Upper lobe of right lung (tissue), 1 donor: Measurements from ENCODE around the gene BABAM2. TPM values are rescaled to one million over a fixed set of nuclear protein-coding genes. Genes with fewer than 3 reads are reported as not detected.

Experiments
- ATAC-seq: fragments of 200-7000 bp; cut with Tn5 transposase; one replicate; pipeline ENCODE4 v1.9.1; 2020; ENCODE audit warnings: mild to moderate bottlenecking, moderate library complexity
- DNase-seq: peaks from one replicate; pipeline ENCODE4 v3.0.0-alpha.2; 2020
- H3K27ac ChIP-seq: fragments of 200-600 bp; one replicate; pipeline ENCODE4 v1.8.0; 2022
- H3K27me3 ChIP-seq: fragments of 200-600 bp; one replicate; pipeline ENCODE4 v1.8.0; 2022; ENCODE audit warnings: mild to moderate bottlenecking
- H3K36me3 ChIP-seq: fragments of 200-600 bp; one replicate; pipeline ENCODE4 v1.8.0; 2022
- H3K4me1 ChIP-seq: fragments of 200-600 bp; one replicate; pipeline ENCODE4 v1.8.0; 2022
- H3K4me3 ChIP-seq: fragments of 200-600 bp; one replicate; pipeline ENCODE4 v1.8.0; 2022; ENCODE audit warnings: mild to moderate bottlenecking
- H3K9me3 ChIP-seq: fragments of 200-600 bp; one replicate; pipeline ENCODE4 v1.8.0; 2022
- intact Hi-C: fragments of 100-400 bp; cut with DNase I; formaldehyde crosslinking; loops from one replicate; pipeline ENCODE4 v1.11.0; 2022
- total RNA-seq: library from RNA; stranded (reverse); fragmentation: NEBNext Ultra II Directional; extraction: Animal tissue kit (Norgen Biotek cat#: 25700); gene quantifications from one replicate; pipeline ENCODE4 v1.2.1, GENCODE V29; 2021
- TF ChIP-seq, protein P1 (sequence below): fragments of 200-600 bp; IDR thresholded peaks from one replicate; pipeline ENCODE4 v1.8.0; 2022; ENCODE audit warnings: antibody characterized with exemption
- donor health status: DM: no; HTN: yes; CAD: no; lungs with severe emphysema.

BABAM2 gene
- total RNA-seq, 1 donor from 2014 or later: 36.2 TPM

DNA sequence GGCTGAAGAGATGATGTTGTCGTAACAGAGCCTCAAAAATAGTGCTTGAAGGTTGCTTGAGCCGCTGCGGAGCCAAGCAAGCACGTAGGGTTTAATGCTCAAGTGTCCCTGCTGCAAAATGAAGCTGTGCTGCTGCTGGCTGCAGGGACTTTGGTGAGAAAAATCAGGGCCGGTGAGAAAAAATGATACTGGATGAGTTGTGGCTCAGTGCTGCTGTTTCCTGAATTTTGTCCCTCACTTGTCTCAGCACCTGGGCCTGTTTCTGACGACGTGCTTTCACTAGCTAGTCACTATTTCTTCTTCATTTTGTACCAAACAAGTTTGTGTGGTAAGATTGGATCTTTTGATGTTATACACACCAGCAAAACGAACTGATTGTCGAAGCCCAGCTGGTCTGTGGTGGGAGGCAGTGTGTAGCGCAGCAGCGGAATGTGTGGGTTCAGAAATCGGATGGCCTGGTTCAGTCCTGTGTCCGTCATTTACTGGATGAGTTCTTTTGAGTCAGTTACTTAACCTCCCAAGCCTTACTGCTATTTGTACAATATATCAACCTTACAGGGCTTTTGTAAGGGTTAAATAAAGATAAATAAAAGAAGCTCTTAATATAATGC, 329.3 kb downstream of the BABAM2 start:
- intact Hi-C loops: no loop called here
- TF ChIP-seq, protein P1, sequence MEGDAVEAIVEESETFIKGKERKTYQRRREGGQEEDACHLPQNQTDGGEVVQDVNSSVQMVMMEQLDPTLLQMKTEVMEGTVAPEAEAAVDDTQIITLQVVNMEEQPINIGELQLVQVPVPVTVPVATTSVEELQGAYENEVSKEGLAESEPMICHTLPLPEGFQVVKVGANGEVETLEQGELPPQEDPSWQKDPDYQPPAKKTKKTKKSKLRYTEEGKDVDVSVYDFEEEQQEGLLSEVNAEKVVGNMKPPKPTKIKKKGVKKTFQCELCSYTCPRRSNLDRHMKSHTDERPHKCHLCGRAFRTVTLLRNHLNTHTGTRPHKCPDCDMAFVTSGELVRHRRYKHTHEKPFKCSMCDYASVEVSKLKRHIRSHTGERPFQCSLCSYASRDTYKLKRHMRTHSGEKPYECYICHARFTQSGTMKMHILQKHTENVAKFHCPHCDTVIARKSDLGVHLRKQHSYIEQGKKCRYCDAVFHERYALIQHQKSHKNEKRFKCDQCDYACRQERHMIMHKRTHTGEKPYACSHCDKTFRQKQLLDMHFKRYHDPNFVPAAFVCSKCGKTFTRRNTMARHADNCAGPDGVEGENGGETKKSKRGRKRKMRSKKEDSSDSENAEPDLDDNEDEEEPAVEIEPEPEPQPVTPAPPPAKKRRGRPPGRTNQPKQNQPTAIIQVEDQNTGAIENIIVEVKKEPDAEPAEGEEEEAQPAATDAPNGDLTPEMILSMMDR: no peak

DNA sequence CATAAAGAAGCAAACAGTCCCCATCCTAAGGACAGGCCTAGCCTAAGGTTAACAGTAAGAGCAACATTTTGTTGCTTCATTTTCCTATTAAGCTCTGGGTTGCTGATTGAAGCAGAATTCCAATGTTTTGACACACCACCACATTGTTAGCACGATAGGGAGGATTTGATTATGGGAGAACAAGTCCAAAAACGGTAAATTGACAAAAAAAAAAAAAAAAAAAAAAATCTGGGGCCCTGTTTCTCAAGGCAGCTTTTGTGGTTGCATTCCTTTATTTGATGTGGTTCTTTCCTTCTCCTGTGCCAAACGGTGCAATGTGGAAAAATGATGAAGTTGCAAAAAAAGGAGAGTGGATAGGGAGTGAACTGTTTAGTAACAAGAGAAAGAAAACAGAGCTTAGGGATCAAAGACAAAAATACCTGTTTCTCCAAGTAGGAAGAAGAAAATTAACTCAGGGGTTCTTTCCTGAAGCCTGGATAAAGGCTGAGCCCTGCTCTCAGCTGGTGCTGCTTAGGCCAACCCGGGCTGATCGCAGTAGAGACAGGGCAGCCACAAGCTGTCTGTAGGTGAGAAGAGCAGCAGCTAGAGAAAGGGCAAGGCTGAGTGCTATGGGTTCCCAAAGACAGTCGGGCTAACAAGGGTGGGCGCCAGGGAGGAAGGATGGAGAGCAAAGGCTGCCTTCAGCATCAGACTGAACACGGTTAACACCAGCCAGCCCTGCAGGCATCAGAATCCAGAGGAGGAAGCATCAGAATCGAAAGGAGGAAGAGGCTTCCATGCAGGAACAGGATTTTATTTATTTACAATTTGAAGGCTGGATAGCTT, 334.3 kb downstream of the BABAM2 start:
- Histone ChIP-seq H3K36me3 (no peaks in the 10 kb centered on the region), H3K4me1 (peaks cover 17% of the 10 kb centered on the region), H3K4me3 (no peak overlapping the region), H3K9me3 (no peaks in the 10 kb centered on the region), H3K27me3 (no peaks in the 10 kb centered on the region), H3K27ac (peak overlapping the region; percentile 4)
- intact Hi-C loops: no loop called here
- DNase-seq: no peak
- TF ChIP-seq, protein P1: no peak
- peak; percentile 23 for ATAC-seq

More for the DNA sequence above, 329.3 kb downstream of the BABAM2 start:
- DNase-seq: no peak
- no peaks in the 10 kb centered on the region for H3K36me3 ChIP-seq
- no peaks in the 10 kb centered on the region for H3K27me3 ChIP-seq
- no peak overlapping the region for H3K4me3 ChIP-seq
- no peak for ATAC-seq
- H3K27ac ChIP-seq: no peak overlapping the region
- peaks cover 8% of the 10 kb centered on the region for H3K4me1 ChIP-seq
- no peaks in the 10 kb centered on the region for H3K9me3 ChIP-seq

DNA sequence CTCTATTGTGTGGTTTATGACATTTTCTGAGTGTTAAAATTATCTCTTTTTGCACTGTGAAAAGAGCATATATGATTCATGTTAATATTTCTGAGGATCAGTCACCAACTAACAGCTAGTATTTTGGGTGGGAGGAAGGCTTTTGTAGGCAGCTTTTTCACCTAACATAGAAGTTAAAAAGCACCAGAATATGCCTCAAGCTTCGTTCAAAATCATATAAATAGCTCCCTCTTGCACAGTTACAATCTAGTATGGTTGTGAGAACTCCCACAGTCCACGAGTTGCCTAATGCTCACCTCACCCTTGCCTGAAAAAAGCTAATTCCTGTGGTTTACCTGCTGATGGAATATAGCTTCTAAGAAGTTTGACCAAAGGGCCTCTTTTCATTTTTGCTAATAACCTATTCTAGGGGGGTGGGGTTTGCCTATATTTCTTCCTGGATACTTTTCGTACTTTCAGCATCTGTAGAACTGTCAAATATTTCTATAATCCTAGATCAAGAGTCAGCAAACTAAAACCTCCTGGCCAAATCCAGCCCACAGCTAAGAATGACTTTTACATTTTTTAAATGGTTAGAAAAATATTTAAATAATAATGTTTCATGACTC, 335.0 kb downstream of the BABAM2 start:
- no peak overlapping the region for H3K4me3 ChIP-seq
- TF ChIP-seq, protein P1: no peak
- peaks cover 17% of the 10 kb centered on the region for H3K4me1 ChIP-seq
- no peaks in the 10 kb centered on the region for H3K36me3 ChIP-seq
- no peak for ATAC-seq
- intact Hi-C loops: no loop called here
- H3K9me3 ChIP-seq: no peaks in the 10 kb centered on the region
- H3K27ac ChIP-seq: peak overlapping the region; percentile 4
- H3K27me3 ChIP-seq: no peaks in the 10 kb centered on the region
- no peak for DNase-seq

DNA sequence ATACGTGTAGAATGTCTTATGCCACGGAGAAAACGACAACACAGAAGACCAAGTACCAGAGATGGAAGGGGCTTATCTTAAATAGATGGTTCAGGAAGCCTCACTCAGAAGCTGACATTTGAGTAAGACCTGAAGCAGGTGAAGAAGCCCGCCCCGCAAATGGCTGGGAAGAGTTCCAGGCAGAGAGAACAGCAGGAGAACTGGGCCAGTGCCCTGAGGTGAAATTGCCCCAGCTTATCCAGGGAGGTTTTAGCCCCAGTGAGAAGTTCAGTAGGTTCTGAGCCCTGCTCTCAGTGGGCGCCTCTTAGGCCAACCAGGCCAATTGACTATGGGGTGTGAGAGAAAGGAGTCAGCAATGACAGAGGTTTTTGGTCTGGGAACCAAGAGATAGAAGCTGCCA, 336.0 kb downstream of the BABAM2 start:
- Histone ChIP-seq H3K27ac (no peak overlapping the region), H3K36me3 (no peaks in the 10 kb centered on the region), H3K4me1 (peaks cover 17% of the 10 kb centered on the region), H3K4me3 (no peak overlapping the region), H3K27me3 (no peaks in the 10 kb centered on the region), H3K9me3 (no peaks in the 10 kb centered on the region)
- ATAC-seq (no peak), DNase-seq (no peak)
- intact Hi-C loops: no loop called here
- TF ChIP-seq, protein P1: no peak

DNA sequence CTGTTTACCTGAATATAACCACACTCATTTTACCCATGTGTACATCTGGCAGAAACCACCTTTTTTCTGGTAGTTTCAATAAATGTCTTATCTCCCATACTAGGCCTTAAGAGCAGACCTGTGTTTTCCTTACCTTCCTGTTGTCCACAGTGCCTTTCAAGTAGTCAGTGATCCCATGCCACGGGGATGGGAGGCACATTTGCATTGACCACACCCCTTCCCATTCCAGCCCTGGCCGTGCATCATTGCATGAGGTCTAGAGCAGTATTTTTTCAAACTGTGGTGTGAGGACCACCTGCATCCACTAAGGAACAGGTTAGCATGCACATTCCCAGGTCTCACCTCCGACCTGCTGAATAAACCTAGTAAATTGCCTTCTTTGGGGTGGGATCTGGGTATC, 337.0 kb downstream of the BABAM2 start:
- TF ChIP-seq, protein P1: no peak
- ATAC-seq (no peak), DNase-seq (no peak)
- no peak overlapping the region for H3K27ac ChIP-seq
- no peaks in the 10 kb centered on the region for H3K9me3 ChIP-seq
- no peaks in the 10 kb centered on the region for H3K27me3 ChIP-seq
- peaks cover 17% of the 10 kb centered on the region for H3K4me1 ChIP-seq
- H3K4me3 ChIP-seq: no peak overlapping the region
- intact Hi-C loops: no loop called here
- no peaks in the 10 kb centered on the region for H3K36me3 ChIP-seq
